AG08395 (cell line): ENCODE measurements around the gene KLHDC7B.
A peak's percentile ranks its signal among the peaks of the same experiment; 100 is the strongest.

Source experiments
- DNase-seq: peaks from one replicate; pipeline ENCODE4 v3.0.0; 2012; ENCODE audit warnings: mixed read lengths, low spot score

Gene KLHDC7B

GRCh38 chr22:50545522-50546325 is at the start of gene KLHDC7B:
Gene KLHDC7B (plus strand): TSS chr22:50545899. CDS start chr22:50546244, 345 bp downstream.
- DNase-seq: no peak

GRCh38 chr22:50497093-50497492 is 48.6 kb upstream of the KLHDC7B start:
- no peak for DNase-seq

GRCh38 chr22:50498322-50498890 is 47.3 kb upstream of the KLHDC7B start:
- DNase-seq: peak; percentile 70

GRCh38 chr22:50500452-50500851 is 45.2 kb upstream of the KLHDC7B start:
- no peak for DNase-seq

DNA sequence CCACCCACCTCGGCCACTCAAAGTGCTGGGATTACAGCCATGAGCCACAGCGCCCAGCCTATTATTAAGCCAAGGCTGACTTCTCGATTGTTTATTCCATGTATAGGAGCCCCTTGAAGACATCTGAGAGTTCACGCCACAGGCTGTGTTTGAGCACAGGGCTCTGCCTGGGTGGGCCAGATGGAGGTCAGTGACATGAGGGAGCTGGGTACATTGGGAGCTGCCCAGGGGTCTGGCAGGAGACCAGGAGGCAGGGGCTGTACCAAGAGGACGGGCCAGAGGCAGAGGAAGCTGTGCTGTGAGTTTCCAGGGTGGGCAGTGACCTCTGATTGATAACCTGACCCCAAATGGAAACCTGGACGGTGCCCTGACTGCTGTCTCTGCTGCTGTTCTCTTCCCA is 43.6 kb upstream of the KLHDC7B start:
- DNase-seq: no peak

DNA sequence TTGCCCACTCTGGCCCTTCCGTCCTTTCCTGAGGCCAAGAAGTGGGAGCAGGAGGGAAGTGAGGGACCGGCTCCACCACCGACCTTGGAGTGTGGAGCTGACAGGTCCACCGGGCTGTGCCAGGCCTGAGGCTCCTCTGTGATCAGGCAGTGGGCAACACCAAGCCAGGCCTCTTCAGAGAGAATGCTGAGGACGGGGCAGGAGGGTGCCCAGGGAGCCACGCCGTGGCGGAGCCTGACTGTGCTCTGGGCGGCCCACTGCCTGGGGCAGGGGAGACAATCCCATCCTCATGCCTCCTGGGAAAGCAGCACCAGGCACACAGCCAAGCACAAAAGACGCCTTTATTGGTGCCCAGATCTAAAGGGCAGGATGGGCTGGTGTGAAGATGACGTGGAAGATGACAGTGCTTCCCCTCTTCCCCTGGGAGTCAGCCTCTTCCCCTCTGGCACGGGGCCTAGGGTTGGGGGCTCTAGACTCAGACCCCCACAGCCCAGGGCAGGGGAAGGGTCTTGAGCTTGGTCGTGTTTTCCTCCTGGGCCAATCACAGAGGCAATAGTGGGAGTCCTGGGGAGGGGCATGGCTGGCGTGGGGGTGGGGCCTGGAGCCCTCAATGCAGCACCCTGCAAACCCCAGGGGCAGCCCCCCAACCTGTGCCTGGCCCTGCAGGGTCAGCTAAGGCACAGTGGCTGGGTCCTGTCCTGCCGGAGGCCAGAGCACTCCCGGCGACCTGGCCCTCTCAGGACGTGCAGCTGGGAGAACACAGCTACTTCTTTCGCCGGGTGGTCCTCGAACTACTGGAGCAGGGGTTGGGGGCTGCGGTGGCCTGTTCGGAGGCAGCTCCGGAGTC is 42.8 kb upstream of the KLHDC7B start:
- DNase-seq: no peak

GRCh38 chr22:50503475-50504145 is 42.1 kb upstream of the KLHDC7B start:
- DNase-seq: no peak

GRCh38 chr22:50504369-50505211 is 41.1 kb upstream of the KLHDC7B start:
- no peak for DNase-seq

- no peak for DNase-seq
Observed at GRCh38 chr22:50505276-50505775, 40.4 kb upstream of the KLHDC7B start.

GRCh38 chr22:50505776-50506610 is 39.7 kb upstream of the KLHDC7B start:
- DNase-seq: no peak

DNA sequence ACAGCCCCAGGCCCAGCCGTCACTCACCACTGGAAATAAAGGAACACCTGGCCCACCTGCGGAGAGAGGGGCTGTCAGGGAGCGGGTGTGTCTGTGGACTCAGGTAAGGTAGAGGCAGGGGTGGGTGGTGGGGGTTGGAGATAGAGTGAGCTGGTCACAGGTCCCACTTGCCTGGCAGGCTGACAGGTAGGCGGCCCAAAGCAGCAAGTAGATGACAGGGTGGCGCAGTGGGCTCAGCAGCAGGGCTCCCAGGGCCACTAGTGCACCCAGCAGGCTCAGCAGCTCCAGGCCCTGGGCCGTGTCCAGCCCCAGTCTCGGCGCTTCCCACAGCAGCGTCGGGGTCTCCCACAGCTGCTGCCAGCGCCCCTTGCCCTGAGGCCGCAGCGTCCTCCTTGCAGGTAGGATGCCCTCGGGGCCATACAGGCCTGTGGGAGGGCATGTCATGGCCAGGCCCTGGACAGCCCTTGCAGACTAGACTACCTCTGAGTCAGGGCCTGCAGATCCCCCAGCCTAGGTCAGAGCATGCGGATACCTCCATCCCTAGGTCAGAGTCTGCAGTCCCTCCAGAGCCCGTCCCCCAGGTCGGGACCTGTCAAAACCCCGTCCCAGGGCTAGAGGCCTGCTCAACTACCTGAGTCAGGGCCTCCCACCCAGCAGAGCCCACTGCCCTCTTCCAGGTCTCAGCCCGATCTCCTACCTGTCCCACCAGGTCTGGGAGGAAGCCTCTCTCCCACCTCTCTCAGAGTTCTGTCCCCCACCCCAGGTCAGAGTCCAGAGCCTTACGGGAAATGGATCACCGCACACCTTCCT is 38.9 kb upstream of the KLHDC7B start:
- no peak for DNase-seq

DNA sequence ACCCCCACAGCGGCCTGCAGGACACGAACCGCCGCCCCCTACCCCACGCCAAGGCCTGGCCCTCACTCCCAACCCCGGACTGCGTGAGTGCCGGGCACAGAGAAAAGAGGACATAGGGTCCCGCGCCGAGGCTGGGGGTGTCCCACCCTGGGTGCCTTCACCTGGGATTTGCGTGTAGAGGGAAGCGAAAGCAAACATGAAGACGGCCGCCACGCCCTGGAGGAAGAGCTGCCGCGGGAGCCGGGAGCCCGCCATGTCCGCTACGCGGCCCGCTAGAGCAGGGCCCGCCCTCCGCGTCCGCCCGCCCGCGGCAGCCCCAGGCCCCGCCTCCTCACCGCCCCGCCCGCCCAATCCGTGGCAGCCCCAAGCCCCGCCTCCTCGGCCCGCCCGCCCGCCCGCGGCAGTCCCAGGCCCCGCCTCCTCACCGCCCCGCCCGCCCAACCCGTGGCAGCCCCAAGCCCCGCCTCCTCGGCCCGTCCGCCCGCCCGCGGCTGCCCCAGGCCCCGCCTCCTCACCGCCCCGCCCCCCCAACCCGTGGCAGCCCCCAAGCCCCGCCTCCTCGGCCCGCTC is 38.2 kb upstream of the KLHDC7B start, which contains the start of gene LMF2:
LMF2 (minus strand) TSS at position 282 of the 570 bp plus-strand sequence; CDS start at position 255, 27 bp downstream.
- DNase-seq: peak; percentile 97

DNA sequence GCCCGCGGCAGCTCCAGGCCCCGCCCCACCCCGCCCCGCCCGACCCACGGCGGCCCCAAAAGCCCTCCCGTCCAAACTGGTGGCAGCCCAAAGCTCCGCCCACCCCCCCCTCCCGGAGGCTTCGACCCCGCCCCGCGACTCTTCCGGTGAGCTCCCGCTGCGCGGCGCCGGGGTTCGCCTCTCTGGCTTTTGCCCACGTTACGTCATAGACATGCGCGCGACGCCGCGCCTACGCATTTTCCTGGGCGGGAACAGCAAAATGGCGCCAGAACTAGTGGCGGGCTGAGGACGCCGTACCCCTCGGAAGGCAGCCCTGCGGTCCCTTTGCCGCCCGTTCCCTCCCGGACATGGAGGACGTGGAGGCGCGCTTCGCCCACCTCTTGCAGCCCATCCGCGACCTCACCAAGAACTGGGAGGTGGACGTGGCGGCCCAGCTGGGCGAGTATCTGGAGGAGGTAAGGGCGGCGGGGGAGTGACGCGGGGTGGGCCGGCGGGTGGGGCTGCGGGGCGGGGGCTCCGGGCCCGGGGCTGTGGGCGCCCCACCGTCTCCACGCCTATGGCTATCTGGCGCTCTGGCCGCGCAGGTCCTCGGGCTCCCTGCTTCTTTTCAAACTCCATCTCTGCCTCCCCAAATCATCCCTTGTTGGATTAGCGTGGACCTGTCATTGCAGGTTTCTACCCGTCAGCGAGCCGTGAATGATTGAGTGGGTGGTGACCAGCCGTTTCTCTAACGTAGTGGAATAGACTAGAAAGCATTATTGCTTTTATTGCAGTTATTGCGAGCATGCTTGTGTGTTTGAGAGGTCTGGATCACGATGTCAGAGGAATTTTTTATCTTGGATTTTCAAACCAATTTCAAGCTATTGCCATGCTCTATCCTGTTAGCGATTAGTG is 37.5 kb upstream of the KLHDC7B start, which contains the start of gene NCAPH2:
NCAPH2 (plus strand) TSS at position 234 of the 894 bp plus-strand sequence; CDS start at position 348, 114 bp downstream.
- DNase-seq: peak; percentile 100

- DNase-seq: no peak
Observed at GRCh38 chr22:50508897-50509296, 36.8 kb upstream of the KLHDC7B start.

DNA sequence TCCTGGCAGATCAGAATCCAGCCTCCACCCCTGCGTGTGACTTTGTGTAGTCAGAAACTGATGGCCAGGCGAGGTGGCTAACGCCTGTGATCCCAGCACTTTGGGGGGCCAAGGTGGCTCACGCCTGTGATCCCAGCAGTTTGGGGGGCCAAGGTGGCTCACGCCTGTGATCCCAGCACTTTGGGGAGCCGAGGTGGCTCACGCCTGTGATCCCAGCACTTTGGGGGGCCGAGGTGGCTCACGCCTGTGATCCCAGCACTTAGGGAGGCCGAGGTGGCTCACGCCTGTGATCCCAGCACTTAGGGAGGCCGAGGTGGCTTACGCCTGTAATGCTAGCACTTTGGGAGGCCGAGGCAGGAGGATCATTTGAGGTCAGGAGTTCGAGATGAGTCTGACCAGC is 32.5 kb upstream of the KLHDC7B start:
- DNase-seq: no peak

- no peak for DNase-seq
Observed at GRCh38 chr22:50516068-50516467, 29.6 kb upstream of the KLHDC7B start.

- no peak for DNase-seq
Observed at GRCh38 chr22:50516891-50517290, 28.8 kb upstream of the KLHDC7B start.
